GM18511 (cell line): Measurements from ENCODE around the gene ASPRV1.
A peak's percentile ranks its signal among the peaks of the same experiment; 100 is the strongest.

ENCODE experiments used
- ATAC-seq: cut with Tn5 transposase; IDR thresholded peaks from one replicate; pipeline ENCODE4 v1.9.1; 2021; ENCODE audit warnings: mild to moderate bottlenecking, moderate library complexity; ENCODE audit not compliant: unreplicated experiment

The ASPRV1 gene

GRCh38 chr2:69914164-69914949, 47.1 kb downstream of the ASPRV1 start:
- ATAC-seq, result peak; percentile 90

- no peak for ATAC-seq
Observed at GRCh38 chr2:69911985-69912563, 49.4 kb downstream of the ASPRV1 start.
